ENCODE results near the gene LLGL1. TPM values are rescaled to one million over a fixed set of nuclear protein-coding genes. Genes with fewer than 3 reads are reported as not detected.

The LLGL1 gene
- total RNA-seq, 1 experiment from 2014 or later: 44.3 TPM

GRCh38 chr17:18291718-18292540 is 66.5 kb downstream of the LLGL1 start:
- Histone ChIP-seq H3K9me2 (ENCODE audit: insufficient read depth) (no peaks in the 10 kb centered on the region), H3K36me3 (ENCODE audit: control insufficient read depth in 1 of 2, insufficient read depth in 2 of 2, low read length in 2 of 2) (peaks cover 39 to 54% of the 10 kb centered on the region in 2 experiments), H3K4me1 (ENCODE audit: control insufficient read depth in 1 of 2, insufficient read depth in 2 of 2, low read length in 2 of 2) (0 out of 4 replicates have a peak, but pooled peaks cover 0 to 1% of the 10 kb centered on the region in 2 experiments), H3K27me3 (ENCODE audit: insufficient read depth, low read length) (no peaks in the 10 kb centered on the region), H3K4me3 (replicated peaks in 1 of 2; ENCODE audit: low read depth in 1 of 2, low read length in 2 of 2) (no peak overlapping the region), H3K9ac (ENCODE audit: low read length) (no peak overlapping the region), H3K27ac (ENCODE audit: low read depth, low read length) (no peak overlapping the region), H2AFZ (ENCODE audit: low read depth, low read length, poor library complexity, severe bottlenecking) (no peak overlapping the region), H3K79me2 (ENCODE audit: insufficient read depth, low read length) (peaks cover 4% of the 10 kb centered on the region; the same call in 1 of the 2 replicates), H4K20me1 (ENCODE audit: insufficient read depth) (no peaks in the 10 kb centered on the region), H3K9me3 (ENCODE audit: control insufficient read depth in 1 of 2, insufficient read depth in 1 of 2, low read depth in 1 of 2, low read length in 2 of 2) (no peaks in the 10 kb centered on the region), H3K4me2 (ENCODE audit: low read length) (no peak overlapping the region)
- ChIA-PET POLR2A (no interaction called here), RAD21 (ENCODE audit: low non-redundant PET in 1 of 2, low total read pairs in 2 of 2, uncharacterized antibody in 2 of 2, unreplicated experiment in 2 of 2) (no interaction called here), CTCF (no interaction called here)
- BruUV-seq (replicated peaks): no TSS peak
- DNase-seq (ENCODE audit: low read depth, low spot score): no peak
- intact Hi-C loops (cut with micrococcal nuclease): no loop called here
- ATAC-seq: no peak
- TF ChIP-seq POLR2A (IDR thresholded peaks at IDR 0.05; ENCODE audit: borderline replicate concordance, extremely low read depth, insufficient read depth, insufficient read length): no peak
- no peak for TF ChIP-seq ELF1 (IDR thresholded peaks at IDR 0.05; ENCODE audit: borderline replicate concordance, low read depth)
- no peak for TF ChIP-seq ZFX (IDR thresholded peaks at IDR 0.05)
- TF ChIP-seq POLR2AphosphoS5 (IDR thresholded peaks at IDR 0.05; ENCODE audit: low read depth, low read length): no peak
- no peak for TF ChIP-seq SP1 (IDR thresholded peaks at IDR 0.05; ENCODE audit: low read depth)
- TF ChIP-seq, protein P1, sequence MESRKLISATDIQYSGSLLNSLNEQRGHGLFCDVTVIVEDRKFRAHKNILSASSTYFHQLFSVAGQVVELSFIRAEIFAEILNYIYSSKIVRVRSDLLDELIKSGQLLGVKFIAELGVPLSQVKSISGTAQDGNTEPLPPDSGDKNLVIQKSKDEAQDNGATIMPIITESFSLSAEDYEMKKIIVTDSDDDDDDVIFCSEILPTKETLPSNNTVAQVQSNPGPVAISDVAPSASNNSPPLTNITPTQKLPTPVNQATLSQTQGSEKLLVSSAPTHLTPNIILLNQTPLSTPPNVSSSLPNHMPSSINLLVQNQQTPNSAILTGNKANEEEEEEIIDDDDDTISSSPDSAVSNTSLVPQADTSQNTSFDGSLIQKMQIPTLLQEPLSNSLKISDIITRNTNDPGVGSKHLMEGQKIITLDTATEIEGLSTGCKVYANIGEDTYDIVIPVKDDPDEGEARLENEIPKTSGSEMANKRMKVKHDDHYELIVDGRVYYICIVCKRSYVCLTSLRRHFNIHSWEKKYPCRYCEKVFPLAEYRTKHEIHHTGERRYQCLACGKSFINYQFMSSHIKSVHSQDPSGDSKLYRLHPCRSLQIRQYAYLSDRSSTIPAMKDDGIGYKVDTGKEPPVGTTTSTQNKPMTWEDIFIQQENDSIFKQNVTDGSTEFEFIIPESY (IDR thresholded peaks at IDR 0.05; ENCODE audit: extremely low read depth, insufficient replicate concordance, low read length): no peak
- TF ChIP-seq, protein P2, sequence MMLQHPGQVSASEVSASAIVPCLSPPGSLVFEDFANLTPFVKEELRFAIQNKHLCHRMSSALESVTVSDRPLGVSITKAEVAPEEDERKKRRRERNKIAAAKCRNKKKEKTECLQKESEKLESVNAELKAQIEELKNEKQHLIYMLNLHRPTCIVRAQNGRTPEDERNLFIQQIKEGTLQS (IDR thresholded peaks at IDR 0.05): no peak
- TF ChIP-seq ZNF274 (IDR thresholded peaks at IDR 0.05; ENCODE audit: low read depth, low read length): no peak
- TF ChIP-seq EGR1 (IDR thresholded peaks at IDR 0.05; ENCODE audit: low read depth): no peak
- no peak for TF ChIP-seq MAX (IDR thresholded peaks at IDR 0.05)
- TF ChIP-seq SRF (IDR thresholded peaks at IDR 0.05; ENCODE audit: low read depth): no peak
- no peak for TF ChIP-seq SIN3A (IDR thresholded peaks at IDR 0.05; ENCODE audit: low read depth)
- TF ChIP-seq, protein P3, sequence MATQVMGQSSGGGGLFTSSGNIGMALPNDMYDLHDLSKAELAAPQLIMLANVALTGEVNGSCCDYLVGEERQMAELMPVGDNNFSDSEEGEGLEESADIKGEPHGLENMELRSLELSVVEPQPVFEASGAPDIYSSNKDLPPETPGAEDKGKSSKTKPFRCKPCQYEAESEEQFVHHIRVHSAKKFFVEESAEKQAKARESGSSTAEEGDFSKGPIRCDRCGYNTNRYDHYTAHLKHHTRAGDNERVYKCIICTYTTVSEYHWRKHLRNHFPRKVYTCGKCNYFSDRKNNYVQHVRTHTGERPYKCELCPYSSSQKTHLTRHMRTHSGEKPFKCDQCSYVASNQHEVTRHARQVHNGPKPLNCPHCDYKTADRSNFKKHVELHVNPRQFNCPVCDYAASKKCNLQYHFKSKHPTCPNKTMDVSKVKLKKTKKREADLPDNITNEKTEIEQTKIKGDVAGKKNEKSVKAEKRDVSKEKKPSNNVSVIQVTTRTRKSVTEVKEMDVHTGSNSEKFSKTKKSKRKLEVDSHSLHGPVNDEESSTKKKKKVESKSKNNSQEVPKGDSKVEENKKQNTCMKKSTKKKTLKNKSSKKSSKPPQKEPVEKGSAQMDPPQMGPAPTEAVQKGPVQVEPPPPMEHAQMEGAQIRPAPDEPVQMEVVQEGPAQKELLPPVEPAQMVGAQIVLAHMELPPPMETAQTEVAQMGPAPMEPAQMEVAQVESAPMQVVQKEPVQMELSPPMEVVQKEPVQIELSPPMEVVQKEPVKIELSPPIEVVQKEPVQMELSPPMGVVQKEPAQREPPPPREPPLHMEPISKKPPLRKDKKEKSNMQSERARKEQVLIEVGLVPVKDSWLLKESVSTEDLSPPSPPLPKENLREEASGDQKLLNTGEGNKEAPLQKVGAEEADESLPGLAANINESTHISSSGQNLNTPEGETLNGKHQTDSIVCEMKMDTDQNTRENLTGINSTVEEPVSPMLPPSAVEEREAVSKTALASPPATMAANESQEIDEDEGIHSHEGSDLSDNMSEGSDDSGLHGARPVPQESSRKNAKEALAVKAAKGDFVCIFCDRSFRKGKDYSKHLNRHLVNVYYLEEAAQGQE (IDR thresholded peaks at IDR 0.05; ENCODE audit: low read depth): no peak
- no peak for TF ChIP-seq RAD21 (IDR thresholded peaks at IDR 0.05; ENCODE audit: low read depth)
- no peak for TF ChIP-seq YY1 (IDR thresholded peaks at IDR 0.05; ENCODE audit: extremely low read depth, insufficient replicate concordance, low read depth, low read length)
- TF ChIP-seq, protein P4, sequence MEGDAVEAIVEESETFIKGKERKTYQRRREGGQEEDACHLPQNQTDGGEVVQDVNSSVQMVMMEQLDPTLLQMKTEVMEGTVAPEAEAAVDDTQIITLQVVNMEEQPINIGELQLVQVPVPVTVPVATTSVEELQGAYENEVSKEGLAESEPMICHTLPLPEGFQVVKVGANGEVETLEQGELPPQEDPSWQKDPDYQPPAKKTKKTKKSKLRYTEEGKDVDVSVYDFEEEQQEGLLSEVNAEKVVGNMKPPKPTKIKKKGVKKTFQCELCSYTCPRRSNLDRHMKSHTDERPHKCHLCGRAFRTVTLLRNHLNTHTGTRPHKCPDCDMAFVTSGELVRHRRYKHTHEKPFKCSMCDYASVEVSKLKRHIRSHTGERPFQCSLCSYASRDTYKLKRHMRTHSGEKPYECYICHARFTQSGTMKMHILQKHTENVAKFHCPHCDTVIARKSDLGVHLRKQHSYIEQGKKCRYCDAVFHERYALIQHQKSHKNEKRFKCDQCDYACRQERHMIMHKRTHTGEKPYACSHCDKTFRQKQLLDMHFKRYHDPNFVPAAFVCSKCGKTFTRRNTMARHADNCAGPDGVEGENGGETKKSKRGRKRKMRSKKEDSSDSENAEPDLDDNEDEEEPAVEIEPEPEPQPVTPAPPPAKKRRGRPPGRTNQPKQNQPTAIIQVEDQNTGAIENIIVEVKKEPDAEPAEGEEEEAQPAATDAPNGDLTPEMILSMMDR (IDR thresholded peaks at IDR 0.05 in 2 of 3, conservative IDR thresholded peaks at IDR 0.05 in 1 of 3; ENCODE audit: borderline replicate concordance in 1 of 3, insufficient read depth in 1 of 3, low read depth in 2 of 3, low read length in 2 of 3): no peak
- no peak for TF ChIP-seq FOSL1 (IDR thresholded peaks at IDR 0.05; ENCODE audit: low read depth)
- no peak for TF ChIP-seq TCF7L2 (IDR thresholded peaks at IDR 0.05; ENCODE audit: borderline replicate concordance, extremely low read depth, insufficient read depth, insufficient read length)
